GM12878 (cell line): Measurements from ENCODE around the gene AKNA. TPM values are rescaled to one million over a fixed set of nuclear protein-coding genes. Genes with fewer than 3 reads are reported as not detected.

ENCODE experiments used
- EED ChIP-seq: sonication (generic); IDR thresholded peaks from 2 replicates; pipeline ENCODE4 v1.6.1; 2016; ENCODE audit warnings: antibody characterized with exemption, low read depth
- GATAD2B ChIP-seq: fragments of 450-650 bp; conservative IDR thresholded peaks from 2 replicates; pipeline ENCODE4 v1.6.1; 2017; ENCODE audit warnings: low read depth, mild to moderate bottlenecking, moderate library complexity
- HDAC2 ChIP-seq: fragments of 200-600 bp; sonication (generic); IDR thresholded peaks from 2 replicates; pipeline ENCODE4 v1.6.1; 2017
- IKZF2 ChIP-seq, 2 experiments: fragments of 450-650 bp; IDR thresholded peaks; 2 replicates each; pipeline ENCODE4 v1.6.1; 2017; ENCODE audit warnings: mild to moderate bottlenecking in 2 of 2, moderate library complexity in 2 of 2
- IRF4 ChIP-seq: IDR thresholded peaks from 2 replicates; pipeline ENCODE4 v1.6.1; 2011; ENCODE audit warnings: low read depth, low read length
- JUNB ChIP-seq: IDR thresholded peaks from 2 replicates; pipeline ENCODE4 v1.6.1; 2016; ENCODE audit warnings: antibody characterized with exemption, mild to moderate bottlenecking
- LARP7 ChIP-seq: fragments of 450-650 bp; IDR thresholded peaks from 2 replicates; pipeline ENCODE4 v1.6.1; 2017; ENCODE audit warnings: mild to moderate bottlenecking
- MAX ChIP-seq: IDR thresholded peaks from 2 replicates; pipeline ENCODE4 v1.6.1; 2012; ENCODE audit warnings: low read depth, low read length, improper control_type of control experiment
- MXI1 ChIP-seq: fragments of 150-350 bp; IDR thresholded peaks from 2 replicates; pipeline ENCODE4 v1.6.1; 2011; ENCODE audit warnings: low read depth, mild to moderate bottlenecking, inconsistent platforms, low read length, improper control_type of control experiment
- PML ChIP-seq: IDR thresholded peaks from 2 replicates; pipeline ENCODE4 v1.6.1; 2012; ENCODE audit warnings: low read length, inconsistent platforms
- RAD21 ChIP-seq: IDR thresholded peaks from 2 replicates; pipeline ENCODE4 v1.6.1; 2011; ENCODE audit warnings: mild to moderate bottlenecking, low read depth, low read length, moderate library complexity; ENCODE audit not compliant: insufficient read depth
- RB1 ChIP-seq: fragments of 450-650 bp; formaldehyde crosslinking; IDR thresholded peaks from 2 replicates; pipeline ENCODE4 v1.6.1; 2017; ENCODE audit warnings: mild to moderate bottlenecking, borderline replicate concordance
- RBBP5 ChIP-seq: fragments of 200-600 bp; sonication (generic); conservative IDR thresholded peaks from 2 replicates; pipeline ENCODE4 v1.6.1; 2016
- RFX5 ChIP-seq: IDR thresholded peaks from 2 replicates; pipeline ENCODE4 v1.6.1; 2011; ENCODE audit warnings: low read depth, low read length, improper control_type of control experiment
- STAT1 ChIP-seq: fragments of 450-650 bp; conservative IDR thresholded peaks from 2 replicates; pipeline ENCODE4 v1.6.1; 2014; ENCODE audit warnings: antibody characterized with exemption, mild to moderate bottlenecking
- SUZ12 ChIP-seq: fragments of 200-600 bp; sonication (generic); IDR thresholded peaks from one replicate; pipeline ENCODE4 v1.6.1; 2018; ENCODE audit warnings: antibody characterized with exemption, mild to moderate bottlenecking; ENCODE audit not compliant: unreplicated experiment
- TARDBP ChIP-seq: IDR thresholded peaks from 2 replicates; pipeline ENCODE4 v1.6.1; 2016; ENCODE audit warnings: borderline replicate concordance
- WRNIP1 ChIP-seq: IDR thresholded peaks from 2 replicates; pipeline ENCODE4 v1.6.1; 2011; ENCODE audit warnings: low read depth, low read length, improper control_type of control experiment, borderline replicate concordance
- ZBED1 ChIP-seq: IDR thresholded peaks from 2 replicates; pipeline ENCODE4 v1.6.1; 2016; ENCODE audit warnings: borderline replicate concordance
- ZBTB33 ChIP-seq: fragments of 450-650 bp; IDR thresholded peaks from 2 replicates; pipeline ENCODE4 v1.6.1; 2017; ENCODE audit warnings: mild to moderate bottlenecking
- polyA plus RNA-seq, 11 experiments: library from polyadenylated mRNA; depleted of rRNA in 4 of 11; unstranded in 6 of 11; stranded (reverse) in 5 of 11; fragments of >200 nt; fragmentation: Nextera tagmentation in 4 of 11; fragmentation: Illumina TruSeq in 1 of 11; extraction: Ambion mirVana in 4 of 11; extraction: Trizol in 1 of 11; gene quantifications; 1 replicate in 1 of 11; 2 replicates in 10 of 11; pipeline versions ENCODE4 v1.2.1 to v1.2.3, GENCODE V29; 2011 to 2016; ENCODE audit warnings: inconsistent platforms in 2 of 11, missing spikeins in 2 of 11, low read depth in 1 of 11
- total RNA-seq, 4 experiments: library from RNA; depleted of rRNA in 3 of 4; stranded (reverse); fragments of >200 nt in 3 of 4; fragmentation: Illumina TruSeq in 1 of 4; extraction: Trizol in 1 of 4; gene quantifications; 2 replicates each; pipeline versions ENCODE4 v1.2.1 to v1.2.3, GENCODE V29; 2013 to 2021
- TF ChIP-seq, protein P1 (sequence below): fragments of 450-650 bp; IDR thresholded peaks from 2 replicates; pipeline ENCODE4 v1.6.1; 2014; ENCODE audit warnings: mild to moderate bottlenecking
- TF ChIP-seq, protein P2 (sequence below): fragments of 450-650 bp; IDR thresholded peaks from 2 replicates; pipeline ENCODE4 v1.6.1; 2017; ENCODE audit warnings: mild to moderate bottlenecking, moderate library complexity

Gene AKNA
- total and polyA plus RNA-seq, 10 of the 15 experiments (the other 5 are each of a cell fraction or from before 2014, with no cell fraction given), result 1.6 to 132 (median 35.3) TPM

GRCh38 chr9:114397848-114398605 is 10.2 kb upstream of the AKNA start (continued):
- TF ChIP-seq, protein P1, sequence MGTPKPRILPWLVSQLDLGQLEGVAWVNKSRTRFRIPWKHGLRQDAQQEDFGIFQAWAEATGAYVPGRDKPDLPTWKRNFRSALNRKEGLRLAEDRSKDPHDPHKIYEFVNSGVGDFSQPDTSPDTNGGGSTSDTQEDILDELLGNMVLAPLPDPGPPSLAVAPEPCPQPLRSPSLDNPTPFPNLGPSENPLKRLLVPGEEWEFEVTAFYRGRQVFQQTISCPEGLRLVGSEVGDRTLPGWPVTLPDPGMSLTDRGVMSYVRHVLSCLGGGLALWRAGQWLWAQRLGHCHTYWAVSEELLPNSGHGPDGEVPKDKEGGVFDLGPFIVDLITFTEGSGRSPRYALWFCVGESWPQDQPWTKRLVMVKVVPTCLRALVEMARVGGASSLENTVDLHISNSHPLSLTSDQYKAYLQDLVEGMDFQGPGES, result no peak
- peak; percentile 98 for TF ChIP-seq LARP7
- TF ChIP-seq EED, result peak; percentile 75
- TF ChIP-seq JUNB, result no peak
- no peak for TF ChIP-seq WRNIP1
- no peak for TF ChIP-seq ZBED1
- peak; percentile 84 for TF ChIP-seq PML
- no peak for TF ChIP-seq MAX
- TF ChIP-seq HDAC2, result no peak
- no peak for TF ChIP-seq ZBTB33
- peak; percentile 94 for TF ChIP-seq RFX5
- 0 out of 2 replicates have a peak, but pooled peaks have one; percentile 12 for TF ChIP-seq RAD21
- peak; percentile 72; the same call in 1 of the 2 replicates for TF ChIP-seq RB1
- peak; percentile 82 to 90; a peak in 3 of 4 replicates for TF ChIP-seq IKZF2 (IDR thresholded peaks at IDR 0.05)
- no peak for TF ChIP-seq STAT1
- peak; percentile 84 for TF ChIP-seq GATAD2B
- no peak for TF ChIP-seq RBBP5
- TF ChIP-seq, protein P2, sequence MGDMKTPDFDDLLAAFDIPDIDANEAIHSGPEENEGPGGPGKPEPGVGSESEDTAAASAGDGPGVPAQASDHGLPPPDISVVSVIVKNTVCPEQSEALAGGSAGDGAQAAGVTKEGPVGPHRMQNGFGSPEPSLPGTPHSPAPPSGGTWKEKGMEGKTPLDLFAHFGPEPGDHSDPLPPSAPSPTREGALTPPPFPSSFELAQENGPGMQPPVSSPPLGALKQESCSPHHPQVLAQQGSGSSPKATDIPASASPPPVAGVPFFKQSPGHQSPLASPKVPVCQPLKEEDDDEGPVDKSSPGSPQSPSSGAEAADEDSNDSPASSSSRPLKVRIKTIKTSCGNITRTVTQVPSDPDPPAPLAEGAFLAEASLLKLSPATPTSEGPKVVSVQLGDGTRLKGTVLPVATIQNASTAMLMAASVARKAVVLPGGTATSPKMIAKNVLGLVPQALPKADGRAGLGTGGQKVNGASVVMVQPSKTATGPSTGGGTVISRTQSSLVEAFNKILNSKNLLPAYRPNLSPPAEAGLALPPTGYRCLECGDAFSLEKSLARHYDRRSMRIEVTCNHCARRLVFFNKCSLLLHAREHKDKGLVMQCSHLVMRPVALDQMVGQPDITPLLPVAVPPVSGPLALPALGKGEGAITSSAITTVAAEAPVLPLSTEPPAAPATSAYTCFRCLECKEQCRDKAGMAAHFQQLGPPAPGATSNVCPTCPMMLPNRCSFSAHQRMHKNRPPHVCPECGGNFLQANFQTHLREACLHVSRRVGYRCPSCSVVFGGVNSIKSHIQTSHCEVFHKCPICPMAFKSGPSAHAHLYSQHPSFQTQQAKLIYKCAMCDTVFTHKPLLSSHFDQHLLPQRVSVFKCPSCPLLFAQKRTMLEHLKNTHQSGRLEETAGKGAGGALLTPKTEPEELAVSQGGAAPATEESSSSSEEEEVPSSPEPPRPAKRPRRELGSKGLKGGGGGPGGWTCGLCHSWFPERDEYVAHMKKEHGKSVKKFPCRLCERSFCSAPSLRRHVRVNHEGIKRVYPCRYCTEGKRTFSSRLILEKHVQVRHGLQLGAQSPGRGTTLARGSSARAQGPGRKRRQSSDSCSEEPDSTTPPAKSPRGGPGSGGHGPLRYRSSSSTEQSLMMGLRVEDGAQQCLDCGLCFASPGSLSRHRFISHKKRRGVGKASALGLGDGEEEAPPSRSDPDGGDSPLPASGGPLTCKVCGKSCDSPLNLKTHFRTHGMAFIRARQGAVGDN, result 0 out of 2 replicates have a peak, but pooled peaks have one; percentile 10
- TF ChIP-seq MXI1, result no peak; the same call in none of the 2 replicates
- no peak for TF ChIP-seq SUZ12
- TF ChIP-seq TARDBP, result no peak; the same call in 1 of the 2 replicates
- no peak for TF ChIP-seq IRF4
